Measurements from ENCODE around the gene ELF2.

- no peak for TF ChIP-seq CTCF (IDR thresholded peaks at IDR 0.05)
- TF ChIP-seq EP300 (IDR thresholded peaks at IDR 0.05): no peak
- TF ChIP-seq POLR2A (IDR thresholded peaks at IDR 0.05): no peak
- no peak for TF ChIP-seq POLR2AphosphoS5 (IDR thresholded peaks at IDR 0.05)
These were observed 30.2 kb upstream of the ELF2 start for GRCh38 chr4:139207247-139207646.

Data from suprapubic skin (tissue), 4 donors.